Chondrocyte (in vitro differentiated cells): Measurements from ENCODE around the gene MAST2. TPM values are rescaled to one million over a fixed set of nuclear protein-coding genes. Genes with fewer than 3 reads are reported as not detected.

Experiments
- DNase-seq: peaks from one replicate; pipeline ENCODE4 v3.0.0; 2021; ENCODE audit warnings: mixed read lengths, low spot score
- H3K27ac Mint-ChIP-seq: one replicate; pipeline ENCODE4 v1.8.0; 2021; ENCODE audit warnings: mild to moderate bottlenecking, moderate library complexity, mixed read lengths; ENCODE audit not compliant: unreplicated experiment
- H3K27me3 Mint-ChIP-seq: 2 replicates; pipeline ENCODE4 v1.8.0; 2021; ENCODE audit warnings: low read depth, mixed read lengths
- H3K36me3 Mint-ChIP-seq: 2 replicates; pipeline ENCODE4 v1.8.0; 2021; ENCODE audit warnings: low read depth, mixed read lengths
- H3K4me1 Mint-ChIP-seq: 2 replicates; pipeline ENCODE4 v1.8.0; 2021; ENCODE audit warnings: low read depth, mild to moderate bottlenecking, mixed read lengths
- H3K4me3 Mint-ChIP-seq: one replicate; pipeline ENCODE4 v1.8.0; 2021; ENCODE audit warnings: mild to moderate bottlenecking, moderate library complexity, mixed read lengths; ENCODE audit not compliant: unreplicated experiment
- H3K9me3 Mint-ChIP-seq: 2 replicates; pipeline ENCODE4 v1.8.0; 2021; ENCODE audit warnings: low read depth, mixed read lengths
- total RNA-seq: library from RNA; stranded (reverse); gene quantifications from 3 replicates; pipeline ENCODE4 v1.2.1, GENCODE V29; 2021
- TF ChIP-seq, protein P1 (sequence below): fragments of 200-600 bp; sonication (generic); IDR thresholded peaks from 2 replicates; pipeline ENCODE4 v1.5.0; 2021; ENCODE audit warnings: antibody characterized with exemption, mild to moderate bottlenecking, moderate library complexity

The MAST2 gene
- total RNA-seq, 1 donor from 2014 or later, result 53.2 TPM

DNA sequence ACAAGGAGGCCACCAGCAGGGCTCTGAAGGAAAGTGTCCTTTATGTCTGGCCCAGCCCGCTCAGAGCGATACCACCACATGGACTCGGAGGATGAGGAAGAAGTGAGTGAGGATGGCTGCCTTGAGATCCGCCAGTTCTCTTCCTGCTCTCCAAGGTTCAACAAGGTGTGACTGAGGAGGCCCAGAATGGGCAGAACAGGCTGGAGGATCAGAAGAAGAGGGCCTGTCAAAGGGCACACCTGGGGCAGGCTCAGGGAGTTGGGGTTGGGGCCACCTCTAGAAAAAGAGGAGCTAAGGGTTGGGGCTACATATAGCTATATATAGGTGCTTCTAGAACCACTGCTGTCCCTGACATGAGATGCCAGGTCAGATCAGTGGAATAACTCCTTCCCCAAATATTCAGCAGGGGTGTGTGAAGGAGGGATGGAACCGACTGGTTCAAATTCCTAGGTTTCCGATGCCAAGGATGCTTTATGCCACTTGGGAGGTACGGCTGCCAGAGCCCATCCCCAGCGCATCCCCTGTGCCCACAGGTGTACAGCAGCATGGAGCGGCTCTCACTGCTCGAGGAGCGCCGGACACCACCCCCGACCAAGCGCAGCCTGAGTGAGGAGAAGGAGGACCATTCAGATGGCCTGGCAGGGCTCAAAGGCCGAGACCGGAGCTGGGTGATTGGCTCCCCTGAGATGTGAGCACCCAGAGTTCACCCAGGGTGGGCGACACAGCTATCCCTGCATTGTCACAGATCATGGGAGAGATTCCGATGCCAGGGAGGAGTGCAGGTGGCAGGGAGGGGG, 226.9 kb downstream of the MAST2 start:
- no peak overlapping the region for H3K4me3 Mint-ChIP-seq
- H3K4me1 Mint-ChIP-seq, result no peaks in the 10 kb centered on the region
- peaks cover 12% of the 10 kb centered on the region for H3K36me3 Mint-ChIP-seq
- DNase-seq, result no peak
- TF ChIP-seq, protein P1, sequence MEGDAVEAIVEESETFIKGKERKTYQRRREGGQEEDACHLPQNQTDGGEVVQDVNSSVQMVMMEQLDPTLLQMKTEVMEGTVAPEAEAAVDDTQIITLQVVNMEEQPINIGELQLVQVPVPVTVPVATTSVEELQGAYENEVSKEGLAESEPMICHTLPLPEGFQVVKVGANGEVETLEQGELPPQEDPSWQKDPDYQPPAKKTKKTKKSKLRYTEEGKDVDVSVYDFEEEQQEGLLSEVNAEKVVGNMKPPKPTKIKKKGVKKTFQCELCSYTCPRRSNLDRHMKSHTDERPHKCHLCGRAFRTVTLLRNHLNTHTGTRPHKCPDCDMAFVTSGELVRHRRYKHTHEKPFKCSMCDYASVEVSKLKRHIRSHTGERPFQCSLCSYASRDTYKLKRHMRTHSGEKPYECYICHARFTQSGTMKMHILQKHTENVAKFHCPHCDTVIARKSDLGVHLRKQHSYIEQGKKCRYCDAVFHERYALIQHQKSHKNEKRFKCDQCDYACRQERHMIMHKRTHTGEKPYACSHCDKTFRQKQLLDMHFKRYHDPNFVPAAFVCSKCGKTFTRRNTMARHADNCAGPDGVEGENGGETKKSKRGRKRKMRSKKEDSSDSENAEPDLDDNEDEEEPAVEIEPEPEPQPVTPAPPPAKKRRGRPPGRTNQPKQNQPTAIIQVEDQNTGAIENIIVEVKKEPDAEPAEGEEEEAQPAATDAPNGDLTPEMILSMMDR, result no peak
- no peak overlapping the region for H3K27ac Mint-ChIP-seq
- H3K27me3 Mint-ChIP-seq, result no peaks in the 10 kb centered on the region
- H3K9me3 Mint-ChIP-seq, result no peaks in the 10 kb centered on the region

DNA sequence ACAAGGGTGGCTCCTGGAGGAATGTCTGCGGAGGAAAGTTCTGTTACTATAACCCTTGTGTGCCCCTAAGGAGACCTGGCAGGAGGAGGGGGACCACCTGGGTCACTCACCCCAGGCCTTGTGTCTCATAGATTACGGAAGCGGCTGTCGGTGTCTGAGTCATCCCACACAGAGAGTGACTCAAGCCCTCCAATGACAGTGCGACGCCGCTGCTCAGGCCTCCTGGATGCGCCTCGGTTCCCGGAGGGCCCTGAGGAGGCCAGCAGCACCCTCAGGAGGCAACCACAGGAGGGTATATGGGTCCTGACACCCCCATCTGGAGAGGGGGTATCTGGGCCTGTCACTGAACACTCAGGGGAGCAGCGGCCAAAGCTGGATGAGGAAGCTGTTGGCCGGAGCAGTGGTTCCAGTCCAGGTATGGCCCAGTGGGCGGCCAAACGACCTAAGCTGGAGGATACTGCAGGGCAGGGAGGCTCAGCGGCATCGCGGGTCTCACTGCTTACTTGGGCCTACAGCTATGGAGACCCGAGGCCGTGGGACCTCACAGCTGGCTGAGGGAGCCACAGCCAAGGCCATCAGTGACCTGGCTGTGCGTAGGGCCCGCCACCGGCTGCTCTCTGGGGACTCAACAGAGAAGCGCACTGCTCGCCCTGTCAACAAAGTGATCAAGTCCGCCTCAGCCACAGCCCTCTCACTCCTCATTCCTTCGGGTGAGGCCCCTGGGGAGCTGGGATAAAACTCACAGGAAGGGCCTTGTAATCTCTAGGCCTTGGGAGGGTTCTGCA, 227.7 kb downstream of the MAST2 start:
- TF ChIP-seq, protein P1, result no peak
- Mint-ChIP-seq H3K36me3 (peaks cover 10% of the 10 kb centered on the region), H3K27me3 (no peaks in the 10 kb centered on the region), H3K4me1 (no peaks in the 10 kb centered on the region), H3K4me3 (no peak overlapping the region), H3K9me3 (no peaks in the 10 kb centered on the region), H3K27ac (no peak overlapping the region)
- peak; percentile 94 for DNase-seq

DNA sequence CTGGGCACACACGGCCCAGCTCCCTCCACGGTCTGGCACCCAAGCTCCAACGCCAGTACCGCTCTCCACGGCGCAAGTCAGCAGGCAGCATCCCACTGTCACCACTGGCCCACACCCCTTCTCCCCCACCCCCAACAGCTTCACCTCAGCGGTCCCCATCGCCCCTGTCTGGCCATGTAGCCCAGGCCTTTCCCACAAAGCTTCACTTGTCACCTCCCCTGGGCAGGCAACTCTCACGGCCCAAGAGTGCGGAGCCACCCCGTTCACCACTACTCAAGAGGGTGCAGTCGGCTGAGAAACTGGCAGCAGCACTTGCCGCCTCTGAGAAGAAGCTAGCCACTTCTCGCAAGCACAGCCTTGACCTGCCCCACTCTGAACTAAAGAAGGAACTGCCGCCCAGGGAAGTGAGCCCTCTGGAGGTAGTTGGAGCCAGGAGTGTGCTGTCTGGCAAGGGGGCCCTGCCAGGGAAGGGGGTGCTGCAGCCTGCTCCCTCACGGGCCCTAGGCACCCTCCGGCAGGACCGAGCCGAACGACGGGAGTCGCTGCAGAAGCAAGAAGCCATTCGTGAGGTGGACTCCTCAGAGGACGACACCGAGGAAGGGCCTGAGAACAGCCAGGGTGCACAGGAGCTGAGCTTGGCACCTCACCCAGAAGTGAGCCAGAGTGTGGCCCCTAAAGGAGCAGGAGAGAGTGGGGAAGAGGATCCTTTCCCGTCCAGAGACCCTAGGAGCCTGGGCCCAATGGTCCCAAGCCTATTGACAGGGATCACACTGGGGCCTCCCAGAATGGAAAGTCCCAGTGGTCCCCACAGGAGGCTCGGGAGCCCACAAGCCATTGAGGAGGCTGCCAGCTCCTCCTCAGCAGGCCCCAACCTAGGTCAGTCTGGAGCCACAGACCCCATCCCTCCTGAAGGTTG, 231.4 kb downstream of the MAST2 start:
- no peak for DNase-seq
- TF ChIP-seq, protein P1, result no peak
- Mint-ChIP-seq H3K4me3 (no peak overlapping the region), H3K27ac (no peak overlapping the region), H3K36me3 (peaks cover 5% of the 10 kb centered on the region), H3K4me1 (no peaks in the 10 kb centered on the region), H3K27me3 (no peaks in the 10 kb centered on the region), H3K9me3 (no peaks in the 10 kb centered on the region)

DNA sequence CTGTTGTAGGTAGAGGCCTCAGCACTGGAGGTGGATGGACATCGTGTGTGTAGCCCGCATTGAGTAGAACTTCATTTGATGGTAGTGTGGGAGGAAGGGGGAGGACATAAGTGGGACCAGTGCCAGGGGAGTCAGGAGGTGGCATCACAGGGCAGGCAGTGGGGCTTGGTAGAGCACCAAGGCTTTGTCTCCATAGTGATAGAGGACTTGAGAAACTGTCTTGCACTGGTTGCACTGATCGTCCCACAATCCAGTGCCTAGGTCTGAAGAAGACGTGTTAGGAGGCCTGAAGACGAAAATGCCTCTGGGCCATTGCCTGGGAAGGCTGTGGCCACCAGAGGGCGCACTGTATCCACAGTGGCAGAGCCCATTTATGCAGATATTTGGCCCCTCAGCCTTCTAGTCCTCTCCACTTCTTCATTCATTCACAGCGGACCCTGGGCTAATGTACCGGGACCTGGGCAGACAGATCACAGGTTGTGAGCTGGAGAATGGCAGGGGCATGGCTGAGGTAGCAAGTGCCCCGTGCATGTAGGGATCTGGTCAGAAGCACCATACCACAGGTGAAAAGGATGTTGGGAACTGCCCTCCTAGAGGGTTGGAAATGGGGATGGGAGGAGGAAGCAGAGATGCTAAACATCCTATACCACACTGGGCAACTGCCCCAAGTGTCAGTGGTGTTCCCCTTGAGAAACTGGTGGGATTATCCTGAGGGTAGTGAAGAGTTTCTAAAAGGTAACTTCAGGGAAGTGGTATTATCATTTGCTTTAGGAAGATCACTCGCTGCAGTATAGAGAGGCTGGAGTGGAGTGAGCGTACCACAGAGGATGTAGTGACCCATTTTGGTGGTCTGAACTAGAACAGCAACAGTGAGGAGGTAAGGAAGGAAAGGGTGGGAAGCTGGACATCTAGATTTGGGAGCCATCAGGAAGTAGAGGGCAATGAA, 233.8 kb downstream of the MAST2 start:
- Mint-ChIP-seq H3K4me1 (peaks cover 3% of the 10 kb centered on the region), H3K27ac (no peak overlapping the region), H3K9me3 (no peaks in the 10 kb centered on the region), H3K4me3 (no peak overlapping the region), H3K27me3 (no peaks in the 10 kb centered on the region), H3K36me3 (peaks cover 7% of the 10 kb centered on the region)
- no peak for DNase-seq
- TF ChIP-seq, protein P1, result peak; percentile 99
